Ovary (tissue), 9 donors: ENCODE measurements around the gene ENTHD1. TPM values are rescaled to one million over a fixed set of nuclear protein-coding genes. Genes with fewer than 3 reads are reported as not detected.

Source experiments
- DNase-seq, 5 donors: peaks; one replicate each; pipeline ENCODE4 v3.0.0-alpha.2; 2019 to 2020
- H3K27ac ChIP-seq, 2 donors: fragments of 200-600 bp; one replicate each; pipeline versions ENCODE4 v1.5.1 to v1.8.0; 2019 to 2022
- H3K27me3 ChIP-seq: fragments of 200-600 bp; one replicate; pipeline ENCODE4 v1.8.0; 2022
- H3K36me3 ChIP-seq: fragments of 200-600 bp; sonication (generic); one replicate; pipeline ENCODE4 v1.5.1; 2019
- H3K4me1 ChIP-seq: one replicate; pipeline ENCODE4 v1.8.1; 2013; ENCODE audit warnings: mild to moderate bottlenecking, moderate library complexity; ENCODE audit not compliant: insufficient read depth
- H3K4me3 ChIP-seq: fragments of 200-600 bp; sonication (generic); one replicate; pipeline ENCODE4 v1.5.1; 2017
- H3K9me3 ChIP-seq, 2 donors: fragments of 200-600 bp in 1 of 2; sonication (generic) in 1 of 2; one replicate each; pipeline versions ENCODE4 v1.5.1 to v1.8.1; 2013 to 2019; ENCODE audit warnings: mild to moderate bottlenecking in 1 of 2, moderate library complexity in 1 of 2
- CTCF ChIP-seq, 3 donors: fragments of 450-650 bp in 2 of 3; fragments of 200-600 bp in 1 of 3; IDR thresholded peaks; one replicate each; pipeline versions ENCODE4 v1.5.1 to v1.8.0; 2016 to 2022; ENCODE audit warnings: antibody characterized with exemption in 3 of 3, mild to moderate bottlenecking in 1 of 3
- EP300 ChIP-seq: sonication (generic); formaldehyde crosslinking; IDR thresholded peaks from one replicate; pipeline ENCODE4 v1.6.1; 2017; ENCODE audit warnings: antibody characterized with exemption
- POLR2A ChIP-seq: fragments of 450-650 bp; IDR thresholded peaks from one replicate; pipeline ENCODE4 v1.6.1; 2017; ENCODE audit warnings: antibody characterized with exemption, mild to moderate bottlenecking, moderate library complexity
- WGBS, 3 donors: extraction: QIAGEN DNeasy Blood & Tissue Kit in 1 of 3; methylation state at CpG; one replicate each; pipeline versions ENCODE4 v1.1.5 to v1.1.7; 2013 to 2017; 5-methylcytosine and 5-hydroxymethylcytosine counted together
- intact Hi-C, 4 donors: fragments of 100-400 bp; cut with DNase I; formaldehyde crosslinking; loops; one replicate each; pipeline versions ENCODE4 v1.11.0 to v1.15.1; 2022 to 2023
- polyA plus RNA-seq, 2 donors: library from polyadenylated mRNA; stranded (reverse); fragments of 200-250 nt in 1 of 2; fragments of 350-450 nt in 1 of 2; fragmentation: Illumina TruSeq in 1 of 2; extraction: RNeasy Lipid Tissue Mini Kit (QIAGEN cat#74804) in 1 of 2; gene quantifications; one replicate each; pipeline ENCODE4 v1.2.3, GENCODE V29; 2013 to 2014
- total RNA-seq, 7 donors: library from RNA; depleted of rRNA in 2 of 7; stranded (reverse); fragments of >200 nt in 2 of 7; fragmentation: NEBNext Ultra II Directional in 3 of 7; extraction: Animal tissue kit (Norgen Biotek cat#: 25700) in 3 of 7; gene quantifications; one replicate each; pipeline versions ENCODE4 v1.1.0 to v1.2.4, GENCODE V29; 2016 to 2023
- donor health status: DM: no; HTN: no; CAD: no; lungs with moderate emphysema.
- donor health status: DM: no; HTN: no; CAD: no.
- donor health status: Bipolar disorder and iron deficiency.
- donor health status: DM: yes; HTN: yes; CAD: no.
- donor health status: DM: no; HTN: no; CAD: no.
- donor health status: DM: yes; HTN: yes; CAD: no.

Gene ENTHD1
- total and polyA plus RNA-seq, 9 donors = 0.23 TPM; not detected in 8

- Histone ChIP-seq H3K9me3 (no peaks in the 10 kb centered on the region), H3K4me1 (no peaks in the 10 kb centered on the region), H3K4me3 (no peak overlapping the region), H3K27ac (no peak overlapping the region), H3K27me3 (no peaks in the 10 kb centered on the region), H3K36me3 (no peaks in the 10 kb centered on the region)
- DNase-seq = no peak
- TF ChIP-seq CTCF (IDR thresholded peaks at IDR 0.05) = no peak
- no peak for TF ChIP-seq EP300
- TF ChIP-seq POLR2A = no peak
- WGBS, 3 donors = 81 to 84% (median 83%) methylated on average over 25 of the region's 25 CpGs
- intact Hi-C loops = no loop called here
These were observed 177.6 kb downstream of the ENTHD1 start for GRCh38 chr22:39715778-39716495.

GRCh38 chr22:39714321-39714720 lies 179.2 kb downstream of the ENTHD1 start:
- DNase-seq = no peak
- H3K4me3 ChIP-seq = no peak overlapping the region
- no peaks in the 10 kb centered on the region for H3K27me3 ChIP-seq
- TF ChIP-seq POLR2A (no peak), CTCF (IDR thresholded peaks at IDR 0.05) (no peak), EP300 (no peak)
- intact Hi-C loops = no loop called here
- H3K4me1 ChIP-seq = no peaks in the 10 kb centered on the region
- H3K36me3 ChIP-seq = no peaks in the 10 kb centered on the region
- H3K9me3 ChIP-seq = no peaks in the 10 kb centered on the region
- WGBS, 3 donors = 89 to 94% (median 93%) methylated on average over 8 of the region's 8 CpGs
- H3K27ac ChIP-seq = no peak overlapping the region

- 59 to 69% (median 60%) methylated on average over 10 of the region's 10 CpGs for WGBS, 3 donors
- no peak overlapping the region for H3K4me3 ChIP-seq
- DNase-seq = no peak
These were observed 179.7 kb downstream of the ENTHD1 start for GRCh38 chr22:39713799-39714290.

GRCh38 chr22:39712751-39713525 lies 180.6 kb downstream of the ENTHD1 start:
- no peak for DNase-seq
- Histone ChIP-seq H3K27me3 (no peaks in the 10 kb centered on the region), H3K4me1 (no peaks in the 10 kb centered on the region), H3K9me3 (no peaks in the 10 kb centered on the region), H3K4me3 (no peak overlapping the region), H3K36me3 (no peaks in the 10 kb centered on the region), H3K27ac (no peak overlapping the region)
- intact Hi-C loops = no loop called here
- no peak for TF ChIP-seq POLR2A
- TF ChIP-seq EP300 = no peak
- TF ChIP-seq CTCF (IDR thresholded peaks at IDR 0.05) = no peak
- WGBS, 3 donors = 75 to 77% (median 76%) methylated on average over 18 of the region's 18 CpGs

More at GRCh38 chr22:39713799-39714290, 179.7 kb downstream of the ENTHD1 start:
- no peak overlapping the region for H3K27ac ChIP-seq
- H3K4me1 ChIP-seq = no peaks in the 10 kb centered on the region
- H3K27me3 ChIP-seq = no peaks in the 10 kb centered on the region
- no peak for TF ChIP-seq POLR2A
- no peak for TF ChIP-seq EP300
- TF ChIP-seq CTCF (IDR thresholded peaks at IDR 0.05) = no peak
- H3K36me3 ChIP-seq = no peaks in the 10 kb centered on the region
- intact Hi-C loops = no loop called here
- no peaks in the 10 kb centered on the region for H3K9me3 ChIP-seq
